ENCODE data around the gene STAT2. TPM values are rescaled to one million over a fixed set of nuclear protein-coding genes. Genes with fewer than 3 reads are reported as not detected.
A peak's percentile ranks its signal among the peaks of the same experiment; 100 is the strongest.

The STAT2 gene
- total and polyA plus RNA-seq, 2 of the 13 experiments (the other 11 are each of a cell fraction or from before 2014, with no cell fraction given) = 43.5 to 84.6 TPM

DNA sequence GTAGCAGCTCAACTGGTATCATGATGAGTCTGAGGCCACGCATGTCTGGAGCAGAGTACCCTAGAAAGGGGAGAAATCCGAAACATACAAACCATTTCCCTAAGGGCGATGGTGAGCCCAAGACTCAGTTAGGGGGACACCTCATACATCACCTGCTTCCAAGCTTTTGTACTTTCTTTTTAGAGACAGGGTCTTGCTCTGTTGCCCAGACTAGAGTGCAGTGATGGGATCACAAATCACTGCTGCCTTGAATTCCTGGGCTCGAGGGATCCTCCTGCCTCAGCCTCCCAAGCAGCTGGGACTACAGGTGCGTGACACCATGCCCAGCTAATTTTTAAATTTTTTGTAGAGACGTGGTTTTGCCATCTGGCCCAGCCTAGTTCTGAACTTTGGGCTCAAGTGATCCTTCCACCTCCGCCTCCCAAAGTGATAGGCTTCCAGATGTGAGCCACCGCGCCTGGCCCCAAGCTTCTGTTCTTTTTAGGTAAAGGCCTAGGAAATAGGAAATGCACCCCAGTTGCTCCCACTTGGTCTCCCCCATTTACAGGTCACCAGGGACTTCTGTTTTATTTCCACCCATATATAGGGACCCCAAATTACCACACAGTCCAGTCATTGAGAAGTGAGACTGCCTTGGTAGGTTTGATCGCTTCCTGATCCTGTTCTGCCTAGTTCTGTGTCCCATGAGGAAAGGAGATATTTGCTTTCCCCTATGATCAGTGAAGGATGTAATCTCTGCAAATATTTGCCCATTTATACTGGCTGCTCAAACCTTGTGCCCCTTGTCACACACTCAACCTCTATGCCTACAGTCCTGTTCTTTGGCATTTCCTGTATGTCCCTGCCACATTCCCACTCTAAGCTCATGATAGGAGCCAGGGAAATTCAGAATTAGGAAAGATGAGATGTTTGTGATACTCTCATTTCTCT is 2.5 kb upstream of the STAT2 start, which contains the start of gene APOF:
Gene APOF (minus strand): TSS at position 728 of the 930 bp plus-strand sequence. CDS start 112 bp downstream, at position 616.
- ATAC-seq (peak; percentile 55), DNase-seq (ENCODE audit: low spot score) (peak; percentile 92), FAIRE-seq (peak; percentile 91)
- 44% methylated on average over 10 of the region's 10 CpGs for WGBS (ENCODE audit: low lambda C conversion rate)
- no peaks in the 10 kb centered on the region for H3K36me3 ChIP-seq (replicated peaks in 1 of 2; ENCODE audit: control insufficient read depth in 1 of 2, insufficient read depth in 2 of 2, low read length in 2 of 2)
- in situ Hi-C loops (cut with HindIII; ENCODE audit: extremely low pct_ligation_motif_present, low pct_unique_long_range_greater_than_20kb) (no loop called here), intact Hi-C loops (cut with micrococcal nuclease; ENCODE audit: unreplicated experiment) (loop anchor here (1.0 kb wide), 1 partner anchor 86 kb away; no protein-coding TSS in a partner anchor)
- H3K9me3 ChIP-seq (ENCODE audit: low read length) = no peaks in the 10 kb centered on the region
- H3K79me2 ChIP-seq (ENCODE audit: insufficient read depth, low read length) = peaks cover 21% of the 10 kb centered on the region
- H3K27ac ChIP-seq (ENCODE audit: extremely low read length, insufficient read depth, low read length) = peak within 1 kb of the TSS; percentile 83
- TSS peak; percentile 44 for BruUV-seq (replicated peaks)
- peak within 1 kb of the TSS; percentile 65 to 94 (median 83) for H3K4me3 ChIP-seq (replicated peaks in 1 of 3; ENCODE audit: insufficient read depth in 1 of 3, low read depth in 2 of 3, low read length in 3 of 3)
- ChIA-PET CTCF (ENCODE audit: low intra/inter-chr PET ratio, low total read pairs) (no interaction called here), POLR2A (interaction anchor here (0.5 to 7.9 kb wide), 16 partner anchors 13 to 140 kb away, joined by 3 to 81 read pairs (median 4); partner anchors contain the start of genes CNPY2, GLS2, IL23A and PAN2)
- peak within 1 kb of the TSS; percentile 81 for H3K4me2 ChIP-seq (ENCODE audit: low read depth, low read length)
- peak within 1 kb of the TSS; percentile 62 for H3K9ac ChIP-seq (ENCODE audit: insufficient read depth, low read depth, low read length)
- no peaks in the 10 kb centered on the region for H4K20me1 ChIP-seq (ENCODE audit: insufficient read depth, low read length)
- no peaks in the 10 kb centered on the region for H3K27me3 ChIP-seq (ENCODE audit: control insufficient read depth in 1 of 2, insufficient read depth in 2 of 2, low read length in 2 of 2)
- peaks cover 85% of the 10 kb centered on the region for H3K4me1 ChIP-seq (ENCODE audit: insufficient read depth, low read length)
- H2AFZ ChIP-seq (ENCODE audit: low read length) = no peak within 1 kb of the TSS
- TF ChIP-seq, protein P1, sequence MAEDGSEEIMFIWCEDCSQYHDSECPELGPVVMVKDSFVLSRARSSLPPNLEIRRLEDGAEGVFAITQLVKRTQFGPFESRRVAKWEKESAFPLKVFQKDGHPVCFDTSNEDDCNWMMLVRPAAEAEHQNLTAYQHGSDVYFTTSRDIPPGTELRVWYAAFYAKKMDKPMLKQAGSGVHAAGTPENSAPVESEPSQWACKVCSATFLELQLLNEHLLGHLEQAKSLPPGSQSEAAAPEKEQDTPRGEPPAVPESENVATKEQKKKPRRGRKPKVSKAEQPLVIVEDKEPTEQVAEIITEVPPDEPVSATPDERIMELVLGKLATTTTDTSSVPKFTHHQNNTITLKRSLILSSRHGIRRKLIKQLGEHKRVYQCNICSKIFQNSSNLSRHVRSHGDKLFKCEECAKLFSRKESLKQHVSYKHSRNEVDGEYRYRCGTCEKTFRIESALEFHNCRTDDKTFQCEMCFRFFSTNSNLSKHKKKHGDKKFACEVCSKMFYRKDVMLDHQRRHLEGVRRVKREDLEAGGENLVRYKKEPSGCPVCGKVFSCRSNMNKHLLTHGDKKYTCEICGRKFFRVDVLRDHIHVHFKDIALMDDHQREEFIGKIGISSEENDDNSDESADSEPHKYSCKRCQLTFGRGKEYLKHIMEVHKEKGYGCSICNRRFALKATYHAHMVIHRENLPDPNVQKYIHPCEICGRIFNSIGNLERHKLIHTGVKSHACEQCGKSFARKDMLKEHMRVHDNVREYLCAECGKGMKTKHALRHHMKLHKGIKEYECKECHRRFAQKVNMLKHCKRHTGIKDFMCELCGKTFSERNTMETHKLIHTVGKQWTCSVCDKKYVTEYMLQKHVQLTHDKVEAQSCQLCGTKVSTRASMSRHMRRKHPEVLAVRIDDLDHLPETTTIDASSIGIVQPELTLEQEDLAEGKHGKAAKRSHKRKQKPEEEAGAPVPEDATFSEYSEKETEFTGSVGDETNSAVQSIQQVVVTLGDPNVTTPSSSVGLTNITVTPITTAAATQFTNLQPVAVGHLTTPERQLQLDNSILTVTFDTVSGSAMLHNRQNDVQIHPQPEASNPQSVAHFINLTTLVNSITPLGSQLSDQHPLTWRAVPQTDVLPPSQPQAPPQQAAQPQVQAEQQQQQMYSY (CRISPR knock-in tag; IDR thresholded peaks at IDR 0.05) = no peak
- no peak for TF ChIP-seq HES4 (CRISPR knock-in tag; IDR thresholded peaks at IDR 0.05; ENCODE audit: borderline replicate concordance)
- no peak for TF ChIP-seq HNRNPK (IDR thresholded peaks at IDR 0.05; ENCODE audit: low read depth, low read length, poor library complexity, severe bottlenecking)
- TF ChIP-seq KDM3A (CRISPR knock-in tag; IDR thresholded peaks at IDR 0.05; ENCODE audit: low read depth) = 0 out of 2 replicates have a peak, but pooled peaks have one; percentile 19
- TF ChIP-seq HMGA1 (CRISPR knock-in tag; conservative IDR thresholded peaks at IDR 0.05) = no peak
- TF ChIP-seq MXI1 (IDR thresholded peaks at IDR 0.05; ENCODE audit: borderline replicate concordance, low read depth, low read length) = no peak
- no peak for TF ChIP-seq NR0B2 (CRISPR knock-in tag; IDR thresholded peaks at IDR 0.05)
- TF ChIP-seq TSC22D2 (CRISPR knock-in tag; IDR thresholded peaks at IDR 0.05; ENCODE audit: borderline replicate concordance) = no peak
- no peak for TF ChIP-seq SNAPC5 (CRISPR knock-in tag; IDR thresholded peaks at IDR 0.05; ENCODE audit: borderline replicate concordance)
- TF ChIP-seq MTF2 (CRISPR knock-in tag; IDR thresholded peaks at IDR 0.05; ENCODE audit: borderline replicate concordance) = no peak
- no peak for TF ChIP-seq RBAK (CRISPR knock-in tag; IDR thresholded peaks at IDR 0.05)
- no peak for TF ChIP-seq ATAD3A (CRISPR knock-in tag; IDR thresholded peaks at IDR 0.05)
- TF ChIP-seq CHCHD3 (CRISPR knock-in tag; IDR thresholded peaks at IDR 0.05) = no peak
- TF ChIP-seq, protein P2, sequence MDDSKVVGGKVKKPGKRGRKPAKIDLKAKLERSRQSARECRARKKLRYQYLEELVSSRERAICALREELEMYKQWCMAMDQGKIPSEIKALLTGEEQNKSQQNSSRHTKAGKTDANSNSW (CRISPR knock-in tag; IDR thresholded peaks at IDR 0.05; ENCODE audit: borderline replicate concordance) = no peak
- no peak for TF ChIP-seq FOXC1 (CRISPR knock-in tag; IDR thresholded peaks at IDR 0.05; ENCODE audit: borderline replicate concordance)
- peak in 1 of 2 experiments; percentile 52; a peak in 1 of 4 replicates for TF ChIP-seq KLF16 (CRISPR knock-in tag; IDR thresholded peaks at IDR 0.05)
- TF ChIP-seq ZNF235 (CRISPR knock-in tag; IDR thresholded peaks at IDR 0.05; ENCODE audit: borderline replicate concordance) = no peak
